ENCODE measurements around the gene AATF.

DNA sequence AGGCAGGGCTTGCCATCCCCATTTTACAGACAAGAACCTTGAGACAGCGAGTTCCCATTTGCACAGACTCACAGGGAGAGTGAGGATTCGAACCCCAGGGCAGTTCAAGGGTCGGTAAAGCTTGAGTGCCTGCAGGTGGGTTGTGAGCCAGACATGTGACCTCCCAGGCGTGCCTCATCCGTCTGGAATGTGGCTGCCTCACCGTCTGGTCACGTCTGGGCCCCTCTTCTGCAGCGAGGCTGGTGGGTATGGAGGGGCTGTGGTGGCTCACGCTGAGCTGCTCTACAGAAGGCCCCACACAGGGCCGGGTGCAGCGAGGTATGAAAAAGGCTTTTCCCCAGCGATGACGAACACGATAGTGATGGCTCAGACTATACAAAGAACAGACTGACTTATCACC is 47.2 kb upstream of the AATF start:
- no peak for TF ChIP-seq POLR2A (IDR thresholded peaks at IDR 0.05)
- no peak for TF ChIP-seq EP300 (IDR thresholded peaks at IDR 0.05)
- TF ChIP-seq, protein P1, sequence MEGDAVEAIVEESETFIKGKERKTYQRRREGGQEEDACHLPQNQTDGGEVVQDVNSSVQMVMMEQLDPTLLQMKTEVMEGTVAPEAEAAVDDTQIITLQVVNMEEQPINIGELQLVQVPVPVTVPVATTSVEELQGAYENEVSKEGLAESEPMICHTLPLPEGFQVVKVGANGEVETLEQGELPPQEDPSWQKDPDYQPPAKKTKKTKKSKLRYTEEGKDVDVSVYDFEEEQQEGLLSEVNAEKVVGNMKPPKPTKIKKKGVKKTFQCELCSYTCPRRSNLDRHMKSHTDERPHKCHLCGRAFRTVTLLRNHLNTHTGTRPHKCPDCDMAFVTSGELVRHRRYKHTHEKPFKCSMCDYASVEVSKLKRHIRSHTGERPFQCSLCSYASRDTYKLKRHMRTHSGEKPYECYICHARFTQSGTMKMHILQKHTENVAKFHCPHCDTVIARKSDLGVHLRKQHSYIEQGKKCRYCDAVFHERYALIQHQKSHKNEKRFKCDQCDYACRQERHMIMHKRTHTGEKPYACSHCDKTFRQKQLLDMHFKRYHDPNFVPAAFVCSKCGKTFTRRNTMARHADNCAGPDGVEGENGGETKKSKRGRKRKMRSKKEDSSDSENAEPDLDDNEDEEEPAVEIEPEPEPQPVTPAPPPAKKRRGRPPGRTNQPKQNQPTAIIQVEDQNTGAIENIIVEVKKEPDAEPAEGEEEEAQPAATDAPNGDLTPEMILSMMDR (IDR thresholded peaks at IDR 0.05) = no peak

Data from tibial nerve (tissue), 4 donors.